GM23248 (cell line): ENCODE results near the gene RTN4RL1. TPM values are rescaled to one million over a fixed set of nuclear protein-coding genes. Genes with fewer than 3 reads are reported as not detected.

Experiments used
- DNase-seq: peaks from one replicate; pipeline ENCODE4 v3.0.0-alpha.2; 2015
- H2AFZ ChIP-seq: fragments of 200-600 bp; sonication (generic); 2 replicates; pipeline ENCODE4 v1.6.1; 2016; ENCODE audit warnings: antibody characterized with exemption
- H3F3A ChIP-seq: fragments of 200-600 bp; sonication (generic); 2 replicates; pipeline ENCODE4 v1.6.1; 2016; ENCODE audit warnings: mild to moderate bottlenecking, antibody characterized with exemption, mixed run types; ENCODE audit not compliant: insufficient read depth
- H3K27ac ChIP-seq: fragments of 200-600 bp; sonication (generic); 2 replicates; pipeline ENCODE4 v1.5.1; 2016; ENCODE audit warnings: mild to moderate bottlenecking
- H3K27me3 ChIP-seq: fragments of 200-600 bp; sonication (generic); replicated peaks from 2 replicates; pipeline ENCODE4 v1.6.1; 2016; ENCODE audit warnings: mild to moderate bottlenecking; ENCODE audit not compliant: insufficient read depth
- H3K36me3 ChIP-seq: fragments of 200-600 bp; sonication (generic); 2 replicates; pipeline ENCODE4 v1.6.1; 2016; ENCODE audit warnings: low read depth, mild to moderate bottlenecking
- H3K4me1 ChIP-seq: fragments of 200-600 bp; sonication (generic); 2 replicates; pipeline ENCODE4 v1.6.1; 2016; ENCODE audit warnings: mild to moderate bottlenecking; ENCODE audit not compliant: insufficient read depth
- H3K4me2 ChIP-seq: fragments of 200-600 bp; sonication (generic); one replicate; pipeline ENCODE4 v1.6.1; 2016; ENCODE audit warnings: mild to moderate bottlenecking; ENCODE audit not compliant: unreplicated experiment
- H3K4me3 ChIP-seq: fragments of 200-600 bp; sonication (generic); 2 replicates; pipeline ENCODE4 v1.5.1; 2016; ENCODE audit warnings: mild to moderate bottlenecking
- H3K79me2 ChIP-seq: fragments of 200-600 bp; sonication (generic); 2 replicates; pipeline ENCODE4 v1.6.1; 2016; ENCODE audit warnings: mild to moderate bottlenecking; ENCODE audit not compliant: insufficient read depth
- H3K9ac ChIP-seq: fragments of 200-600 bp; sonication (generic); 2 replicates; pipeline ENCODE4 v1.6.1; 2016; ENCODE audit warnings: mild to moderate bottlenecking
- H3K9me2 ChIP-seq: fragments of 200-600 bp; sonication (generic); 2 replicates; pipeline ENCODE4 v1.6.1; 2016; ENCODE audit warnings: mixed run types, mild to moderate bottlenecking, moderate library complexity; ENCODE audit not compliant: insufficient read depth
- H3K9me3 ChIP-seq: fragments of 200-600 bp; sonication (generic); one replicate; pipeline ENCODE4 v1.6.1; 2017; ENCODE audit warnings: low read depth
- H4K20me1 ChIP-seq: fragments of 200-600 bp; sonication (generic); 2 replicates; pipeline ENCODE4 v1.6.0; 2016; ENCODE audit not compliant: insufficient read depth
- EZH2 ChIP-seq: fragments of 200-600 bp; sonication (generic); IDR thresholded peaks from 2 replicates; pipeline ENCODE4 v1.6.1; 2018; ENCODE audit warnings: antibody characterized with exemption, mild to moderate bottlenecking; ENCODE audit not compliant: insufficient read depth, poor library complexity, severe bottlenecking
- EZH2phosphoT487 ChIP-seq: fragments of 200-600 bp; sonication (generic); IDR thresholded peaks from 2 replicates; pipeline ENCODE4 v1.6.1; 2018; ENCODE audit warnings: antibody characterized with exemption, moderate library complexity, mild to moderate bottlenecking, low read depth; ENCODE audit not compliant: insufficient read depth
- whole genome bisulfite sequencing, 2 experiments: methylation state at CpG; one replicate each; pipeline ENCODE4 v1.1.6; 2015 to 2017; ENCODE audit warnings: low lambda C conversion rate in 2 of 2, low coverage in 1 of 2; ENCODE audit errors: missing lambda C conversion rate in 2 of 2; 5-methylcytosine and 5-hydroxymethylcytosine counted together
- in situ Hi-C: fragments of 300-500 bp; cut with MboI; formaldehyde crosslinking; loops from 2 replicates; pipeline ENCODE4 v1.15.0; 2020
- polyA plus RNA-seq: library from polyadenylated mRNA; unstranded; fragments of >200 nt; fragmentation: Nextera tagmentation; extraction: Ambion mirVana; gene quantifications from 2 replicates; pipeline ENCODE4 v1.2.1, GENCODE V29; 2016
- total RNA-seq: library from RNA; depleted of rRNA; stranded (reverse); fragments of >200 nt; shearing (Covaris generic); gene quantifications from 2 replicates; pipeline ENCODE4 v1.2.3, GENCODE V29; 2014

RTN4RL1 gene
- total and polyA plus RNA-seq, 2 experiments from 2014 or later: 0.22 TPM; not detected in 1

GRCh38 chr17:1979182-1979985 is 45.8 kb downstream of the RTN4RL1 start:
- no peaks in the 10 kb centered on the region for H3K4me1 ChIP-seq
- no peaks in the 10 kb centered on the region for H3F3A ChIP-seq
- no peaks in the 10 kb centered on the region for H3K79me2 ChIP-seq
- H2AFZ ChIP-seq: no peak overlapping the region
- no peaks in the 10 kb centered on the region for H3K36me3 ChIP-seq
- TF ChIP-seq EZH2phosphoT487: no peak
- H4K20me1 ChIP-seq: no peaks in the 10 kb centered on the region
- no peak for DNase-seq
- in situ Hi-C loops: no loop called here
- 91 to 95% methylated on average over 11 of the region's 11 CpGs for WGBS, 2 experiments
- H3K4me2 ChIP-seq: no peak overlapping the region
- H3K9ac ChIP-seq: no peak overlapping the region
- no peaks in the 10 kb centered on the region for H3K9me3 ChIP-seq
- H3K27ac ChIP-seq: no peak overlapping the region
- H3K9me2 ChIP-seq: no peaks in the 10 kb centered on the region
- no peak overlapping the region for H3K4me3 ChIP-seq
- peaks cover 25% of the 10 kb centered on the region for H3K27me3 ChIP-seq

DNA sequence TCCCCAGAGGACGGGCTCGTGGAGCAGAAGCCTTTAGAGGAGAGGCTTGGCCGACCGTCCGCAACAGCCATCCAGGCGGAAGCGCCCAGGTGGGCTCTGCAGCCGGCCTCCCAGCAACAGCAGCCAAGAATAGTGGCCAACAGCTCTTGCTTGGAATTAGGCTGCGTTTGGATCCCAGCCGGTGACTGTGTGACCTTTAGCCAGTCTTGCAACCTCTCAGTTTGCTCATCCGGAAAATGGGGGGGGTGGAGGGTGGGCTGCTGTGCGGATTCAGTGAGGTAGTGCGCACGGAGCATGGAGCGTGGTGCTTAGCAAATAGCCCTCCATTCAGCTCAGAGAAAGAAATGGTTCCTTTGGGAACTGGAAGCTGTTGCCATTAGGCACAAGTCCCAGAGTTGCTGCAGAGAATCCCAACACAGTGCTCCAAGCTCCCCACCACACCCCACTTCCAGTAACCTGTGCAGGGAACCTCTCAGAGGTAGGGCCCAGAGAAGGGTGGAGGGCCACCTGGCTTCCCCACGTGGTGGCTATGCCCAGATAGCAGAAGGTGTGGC is 46.7 kb downstream of the RTN4RL1 start:
- H3K79me2 ChIP-seq: no peaks in the 10 kb centered on the region
- no peaks in the 10 kb centered on the region for H3K36me3 ChIP-seq
- H3K27ac ChIP-seq: no peak overlapping the region
- H3K4me1 ChIP-seq: no peaks in the 10 kb centered on the region
- H3K9ac ChIP-seq: no peak overlapping the region
- H3K4me3 ChIP-seq: no peak overlapping the region
- H4K20me1 ChIP-seq: no peaks in the 10 kb centered on the region
- H3F3A ChIP-seq: no peaks in the 10 kb centered on the region
- H2AFZ ChIP-seq: no peak overlapping the region
- H3K4me2 ChIP-seq: no peak overlapping the region
- no peaks in the 10 kb centered on the region for H3K9me2 ChIP-seq
- 76 to 77% methylated on average over 16 of the region's 16 CpGs for WGBS, 2 experiments
- peaks cover 25% of the 10 kb centered on the region for H3K27me3 ChIP-seq
- in situ Hi-C loops: no loop called here
- H3K9me3 ChIP-seq: no peaks in the 10 kb centered on the region
- TF ChIP-seq EZH2phosphoT487: no peak
- TF ChIP-seq EZH2: no peak
- DNase-seq: no peak

DNA sequence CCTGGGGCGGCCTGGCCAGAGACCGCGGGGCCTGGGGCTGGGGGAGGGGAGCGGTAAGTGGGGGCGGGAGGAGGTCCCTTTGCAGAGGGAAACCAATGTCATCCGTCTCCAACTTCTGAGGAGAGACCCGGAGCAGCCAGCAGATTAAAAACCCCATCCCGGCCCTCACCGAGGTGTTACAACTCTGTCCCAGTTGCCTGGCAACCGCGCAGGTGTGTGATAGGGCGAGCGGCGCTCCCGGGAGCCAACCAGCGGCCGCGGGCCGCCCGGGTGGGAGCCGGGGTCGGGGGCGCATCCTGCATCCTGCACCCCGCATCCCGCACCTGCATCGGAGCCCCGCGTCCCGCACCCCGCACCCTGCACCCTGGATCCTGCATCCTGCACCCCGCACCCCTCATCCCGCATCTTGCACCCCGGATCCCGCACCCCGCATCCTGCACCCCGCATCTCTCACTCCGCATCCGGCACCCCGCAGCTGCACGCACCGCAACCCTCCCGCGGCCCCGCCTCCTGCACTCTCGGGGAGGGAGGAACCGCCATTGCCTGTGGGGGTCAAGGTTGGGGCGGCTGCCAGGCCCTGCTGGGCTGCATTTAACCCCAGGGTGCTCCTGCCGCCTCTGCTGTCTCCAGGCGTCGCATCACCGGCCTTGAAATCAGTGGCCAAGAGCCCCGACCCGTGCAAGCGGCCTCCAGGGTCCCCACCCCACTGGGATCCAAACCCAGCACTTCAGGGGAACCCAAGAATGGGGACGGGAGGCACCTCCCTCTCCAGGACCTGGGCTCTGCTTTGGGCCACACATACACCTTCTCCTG is 47.3 kb downstream of the RTN4RL1 start:
- no peaks in the 10 kb centered on the region for H3K9me3 ChIP-seq
- H3K4me3 ChIP-seq: no peak overlapping the region
- H3K9ac ChIP-seq: no peak overlapping the region
- no peaks in the 10 kb centered on the region for H4K20me1 ChIP-seq
- no peaks in the 10 kb centered on the region for H3K9me2 ChIP-seq
- H3K36me3 ChIP-seq: no peaks in the 10 kb centered on the region
- no peak overlapping the region for H3K27ac ChIP-seq
- in situ Hi-C loops: no loop called here
- H3K27me3 ChIP-seq: peaks cover 25% of the 10 kb centered on the region
- no peak for DNase-seq
- no peaks in the 10 kb centered on the region for H3K79me2 ChIP-seq
- TF ChIP-seq EZH2phosphoT487: no peak
- no peak for TF ChIP-seq EZH2
- H2AFZ ChIP-seq: no peak overlapping the region
- H3F3A ChIP-seq: no peaks in the 10 kb centered on the region
- H3K4me1 ChIP-seq: no peaks in the 10 kb centered on the region
- 20 to 39% methylated on average over 16 to 53 of the region's 55 CpGs for WGBS, 2 experiments
- H3K4me2 ChIP-seq: no peak overlapping the region

GRCh38 chr17:1976683-1977064 is 48.5 kb downstream of the RTN4RL1 start:
- TF ChIP-seq EZH2phosphoT487 (no peak), EZH2 (no peak)
- no peaks in the 10 kb centered on the region for H3K79me2 ChIP-seq
- H3K27me3 ChIP-seq: peaks cover 25% of the 10 kb centered on the region

More at GRCh38 chr17:1976683-1977064, 48.5 kb downstream of the RTN4RL1 start:
- H4K20me1 ChIP-seq: no peaks in the 10 kb centered on the region
- 78 to 82% methylated on average over 5 of the region's 5 CpGs for WGBS, 2 experiments
- H3K9me2 ChIP-seq: no peaks in the 10 kb centered on the region
- no peaks in the 10 kb centered on the region for H3K36me3 ChIP-seq
- no peaks in the 10 kb centered on the region for H3K9me3 ChIP-seq
- no peak overlapping the region for H3K4me2 ChIP-seq
- H3K27ac ChIP-seq: no peak overlapping the region
- H3K4me1 ChIP-seq: no peaks in the 10 kb centered on the region
- in situ Hi-C loops: no loop called here
- no peaks in the 10 kb centered on the region for H3F3A ChIP-seq
- H3K9ac ChIP-seq: no peak overlapping the region
- no peak overlapping the region for H3K4me3 ChIP-seq
- no peak overlapping the region for H2AFZ ChIP-seq
- no peak for DNase-seq
